ENCODE data around the gene ZCWPW1.

- TF ChIP-seq GTF2F1 (IDR thresholded peaks at IDR 0.05; ENCODE audit: borderline replicate concordance, low read depth, low read length) (no peak), NRF1 (IDR thresholded peaks at IDR 0.05; ENCODE audit: low read depth, low read length) (no peak), EGR1 (IDR thresholded peaks at IDR 0.05; ENCODE audit: borderline replicate concordance, low read depth, low read length) (no peak)
- TF ChIP-seq, protein P1, sequence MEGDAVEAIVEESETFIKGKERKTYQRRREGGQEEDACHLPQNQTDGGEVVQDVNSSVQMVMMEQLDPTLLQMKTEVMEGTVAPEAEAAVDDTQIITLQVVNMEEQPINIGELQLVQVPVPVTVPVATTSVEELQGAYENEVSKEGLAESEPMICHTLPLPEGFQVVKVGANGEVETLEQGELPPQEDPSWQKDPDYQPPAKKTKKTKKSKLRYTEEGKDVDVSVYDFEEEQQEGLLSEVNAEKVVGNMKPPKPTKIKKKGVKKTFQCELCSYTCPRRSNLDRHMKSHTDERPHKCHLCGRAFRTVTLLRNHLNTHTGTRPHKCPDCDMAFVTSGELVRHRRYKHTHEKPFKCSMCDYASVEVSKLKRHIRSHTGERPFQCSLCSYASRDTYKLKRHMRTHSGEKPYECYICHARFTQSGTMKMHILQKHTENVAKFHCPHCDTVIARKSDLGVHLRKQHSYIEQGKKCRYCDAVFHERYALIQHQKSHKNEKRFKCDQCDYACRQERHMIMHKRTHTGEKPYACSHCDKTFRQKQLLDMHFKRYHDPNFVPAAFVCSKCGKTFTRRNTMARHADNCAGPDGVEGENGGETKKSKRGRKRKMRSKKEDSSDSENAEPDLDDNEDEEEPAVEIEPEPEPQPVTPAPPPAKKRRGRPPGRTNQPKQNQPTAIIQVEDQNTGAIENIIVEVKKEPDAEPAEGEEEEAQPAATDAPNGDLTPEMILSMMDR (IDR thresholded peaks at IDR 0.05; ENCODE audit: control extremely low read depth in 1 of 3, insufficient read depth in 1 of 3, low read depth in 1 of 3, low read length in 3 of 3) = no peak
Measured at GRCh38 chr7:100389437-100390088, 38.9 kb downstream of the ZCWPW1 start.
